DOHH2 (cell line): Measurements from ENCODE around the gene ADCY7.
A peak's percentile ranks its signal among the peaks of the same experiment; 100 is the strongest.

ENCODE experiments used
- H3F3A ChIP-seq: fragments of 200-600 bp; sonication (generic), shearing (Covaris generic); 2 replicates; pipeline ENCODE4 v1.6.0; 2016; ENCODE audit warnings: antibody characterized with exemption, mild to moderate bottlenecking; ENCODE audit not compliant: control insufficient read depth, insufficient read depth
- H3K27ac ChIP-seq: fragments of 200-600 bp; sonication (generic); 2 replicates; pipeline ENCODE4 v1.5.1; 2014; ENCODE audit warnings: low read depth, mild to moderate bottlenecking, low read length, moderate library complexity
- H3K27me3 ChIP-seq: fragments of 200-600 bp; sonication (generic); 2 replicates; pipeline ENCODE4 v1.6.1; 2014; ENCODE audit warnings: mild to moderate bottlenecking, low read length, mixed read lengths; ENCODE audit not compliant: control insufficient read depth
- H3K36me3 ChIP-seq: fragments of 200-600 bp; sonication (generic); 2 replicates; pipeline ENCODE4 v1.6.1; 2014; ENCODE audit warnings: mild to moderate bottlenecking, low read length, moderate library complexity, mixed read lengths; ENCODE audit not compliant: control insufficient read depth
- H3K4me1 ChIP-seq: fragments of 200-600 bp; sonication (generic); 2 replicates; pipeline ENCODE4 v1.6.1; 2014; ENCODE audit warnings: mild to moderate bottlenecking, low read length, mixed read lengths; ENCODE audit not compliant: control insufficient read depth
- H3K4me2 ChIP-seq: fragments of 200-600 bp; sonication (generic); 2 replicates; pipeline ENCODE4 v1.6.0; 2014; ENCODE audit warnings: mild to moderate bottlenecking, low read length, moderate library complexity
- H3K4me3 ChIP-seq: fragments of 200-600 bp; sonication (generic); 2 replicates; pipeline ENCODE4 v1.5.1; 2014; ENCODE audit warnings: mild to moderate bottlenecking, low read length, mixed read lengths
- H3K79me2 ChIP-seq: fragments of 200-600 bp; sonication (generic); 2 replicates; pipeline ENCODE4 v1.6.1; 2014; ENCODE audit warnings: mild to moderate bottlenecking, low read length, mixed read lengths; ENCODE audit not compliant: control insufficient read depth
- H3K9me2 ChIP-seq: fragments of 200-600 bp; sonication (generic); replicated peaks from 2 replicates; pipeline ENCODE4 v1.6.1; 2014; ENCODE audit warnings: mild to moderate bottlenecking, low read length, mixed read lengths; ENCODE audit not compliant: control insufficient read depth
- H3K9me3 ChIP-seq: fragments of 200-600 bp; sonication (generic); 2 replicates; pipeline ENCODE4 v1.6.1; 2014; ENCODE audit warnings: antibody characterized with exemption, low read length, mixed read lengths; ENCODE audit not compliant: control insufficient read depth, insufficient read depth
- H4K20me1 ChIP-seq: fragments of 200-600 bp; sonication (generic); 2 replicates; pipeline ENCODE4 v1.6.0; 2014; ENCODE audit warnings: low read depth, mild to moderate bottlenecking, antibody characterized with exemption, low read length, moderate library complexity; ENCODE audit not compliant: control insufficient read depth, insufficient read depth
- CTCF ChIP-seq: fragments of 200-600 bp; sonication (generic); IDR thresholded peaks from one replicate; pipeline ENCODE4 v1.5.1; 2014; ENCODE audit warnings: antibody characterized with exemption, mild to moderate bottlenecking, low read depth, low read length; ENCODE audit not compliant: poor library complexity, severe bottlenecking
- EZH2phosphoT487 ChIP-seq: fragments of 200-600 bp; sonication (generic); IDR thresholded peaks from 2 replicates; pipeline ENCODE4 v1.6.1; 2017; ENCODE audit warnings: borderline replicate concordance, mild to moderate bottlenecking, antibody characterized with exemption, low read length, moderate library complexity, mixed read lengths

ADCY7 gene

GRCh38 chr16:50275098-50275415 is 8.7 kb downstream of the ADCY7 start:
- H3K4me3 ChIP-seq = peak overlapping the region; percentile 83
- H3K4me1 ChIP-seq = peaks cover 63% of the 10 kb centered on the region
- no peaks in the 10 kb centered on the region for H3K27me3 ChIP-seq
- no peaks in the 10 kb centered on the region for H3K9me2 ChIP-seq
- no peaks in the 10 kb centered on the region for H3K36me3 ChIP-seq
- H4K20me1 ChIP-seq = no peaks in the 10 kb centered on the region
- peak overlapping the region; percentile 83 for H3K4me2 ChIP-seq
- H3K79me2 ChIP-seq = peaks cover 35% of the 10 kb centered on the region
- H3K27ac ChIP-seq = peak overlapping the region; percentile 77
- TF ChIP-seq EZH2phosphoT487 (no peak), CTCF (peak; percentile 16)
- no peaks in the 10 kb centered on the region for H3K9me3 ChIP-seq
- H3F3A ChIP-seq = peaks cover 13% of the 10 kb centered on the region; the same call in 1 of the 2 replicates

- TF ChIP-seq CTCF (no peak), EZH2phosphoT487 (no peak)
- Histone ChIP-seq H3K4me1 (peaks cover 69% of the 10 kb centered on the region), H3K27me3 (no peaks in the 10 kb centered on the region), H3K36me3 (no peaks in the 10 kb centered on the region), H4K20me1 (no peaks in the 10 kb centered on the region), H3K4me3 (peak overlapping the region; percentile 83), H3F3A (peaks cover 20% of the 10 kb centered on the region; the same call in 1 of the 2 replicates), H3K79me2 (peaks cover 39% of the 10 kb centered on the region), H3K27ac (peak overlapping the region; percentile 77), H3K4me2 (peak overlapping the region; percentile 83), H3K9me3 (no peaks in the 10 kb centered on the region), H3K9me2 (no peaks in the 10 kb centered on the region)
These were observed 9.3 kb downstream of the ADCY7 start for GRCh38 chr16:50275428-50276325.

- Histone ChIP-seq H3K9me3 (no peaks in the 10 kb centered on the region), H3K36me3 (no peaks in the 10 kb centered on the region), H3K4me2 (peak overlapping the region; percentile 83), H3K9me2 (no peaks in the 10 kb centered on the region), H3K27me3 (no peaks in the 10 kb centered on the region), H3K27ac (peak overlapping the region; percentile 77), H3K4me1 (peaks cover 75% of the 10 kb centered on the region), H3F3A (peaks cover 20% of the 10 kb centered on the region; the same call in 1 of the 2 replicates), H4K20me1 (no peaks in the 10 kb centered on the region), H3K4me3 (peak overlapping the region; percentile 83), H3K79me2 (peaks cover 45% of the 10 kb centered on the region)
- TF ChIP-seq EZH2phosphoT487 (no peak), CTCF (no peak)
These were observed 9.9 kb downstream of the ADCY7 start for GRCh38 chr16:50276326-50276640.
